ENCODE results near the gene NUAK1. TPM values are rescaled to one million over a fixed set of nuclear protein-coding genes. Genes with fewer than 3 reads are reported as not detected.

The NUAK1 gene
- total RNA-seq, 1 donor from 2014 or later, result 1.7 TPM

DNA sequence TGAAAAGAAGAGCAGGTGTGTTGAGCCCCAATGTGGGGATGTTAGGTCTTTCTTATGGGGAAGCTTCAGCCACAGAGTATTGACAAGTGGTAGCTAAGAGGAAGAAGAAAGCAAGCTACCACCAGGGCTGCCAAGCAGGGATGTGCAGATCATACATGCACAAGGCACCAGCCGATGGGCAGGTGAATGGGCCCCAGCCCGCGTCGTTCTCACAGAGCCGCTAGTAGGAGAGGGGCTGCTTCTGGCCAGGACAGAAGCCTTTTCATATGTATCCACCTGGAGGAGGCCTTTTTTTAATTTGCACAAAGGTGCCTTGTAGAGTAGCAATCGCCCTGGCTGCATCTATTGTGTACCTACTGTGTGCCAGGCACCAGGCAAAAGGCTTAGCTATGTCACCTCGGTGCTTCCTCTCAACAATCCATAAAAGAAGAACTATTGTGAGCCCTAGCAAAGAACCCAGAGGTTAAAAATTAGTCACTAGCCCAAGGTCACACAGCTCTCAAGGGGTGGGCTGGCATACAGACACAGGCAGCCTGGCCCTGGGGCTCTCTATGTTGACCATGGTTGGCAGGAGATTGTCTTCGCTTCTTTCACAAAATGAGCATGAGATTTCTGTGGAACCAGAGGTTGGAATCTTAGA lies 8.2 kb downstream of the NUAK1 start:
- ATAC-seq, result no peak

DNA sequence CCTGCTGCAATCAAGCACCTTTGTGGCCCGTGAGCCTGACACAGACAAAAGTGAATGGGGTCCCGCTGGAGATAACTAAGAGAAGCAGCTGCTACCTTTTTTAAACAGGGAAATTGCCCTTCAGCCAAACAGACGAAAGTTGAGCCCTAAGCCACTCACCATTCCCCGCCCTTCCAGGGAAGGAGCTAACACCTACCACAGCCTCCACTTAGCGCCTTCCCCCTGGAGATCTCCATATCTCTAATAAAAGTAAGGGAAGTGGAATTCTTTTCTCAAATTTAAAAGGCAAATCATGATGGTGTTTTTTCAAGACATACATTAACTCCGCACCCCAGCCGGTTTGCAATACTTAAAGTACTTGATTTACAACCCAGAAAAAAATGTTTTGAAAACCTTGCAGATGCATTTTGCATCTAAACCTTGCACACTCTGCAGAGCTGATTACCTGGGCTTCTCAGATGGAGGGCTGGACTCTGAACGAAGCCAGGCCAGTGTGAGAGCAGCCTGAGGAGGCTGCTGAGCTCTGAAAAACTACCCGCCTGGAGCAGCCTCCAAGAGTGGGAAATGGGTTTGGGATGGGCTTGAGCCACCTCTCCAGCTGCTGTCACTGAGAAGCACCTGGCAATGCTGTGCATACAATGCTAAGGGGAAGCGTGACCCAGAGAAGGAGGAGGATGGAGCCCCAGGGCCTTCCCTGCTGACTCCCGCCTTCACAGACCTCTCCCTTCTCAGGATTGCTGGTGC lies 10.0 kb downstream of the NUAK1 start:
- ATAC-seq, result no peak

DNA sequence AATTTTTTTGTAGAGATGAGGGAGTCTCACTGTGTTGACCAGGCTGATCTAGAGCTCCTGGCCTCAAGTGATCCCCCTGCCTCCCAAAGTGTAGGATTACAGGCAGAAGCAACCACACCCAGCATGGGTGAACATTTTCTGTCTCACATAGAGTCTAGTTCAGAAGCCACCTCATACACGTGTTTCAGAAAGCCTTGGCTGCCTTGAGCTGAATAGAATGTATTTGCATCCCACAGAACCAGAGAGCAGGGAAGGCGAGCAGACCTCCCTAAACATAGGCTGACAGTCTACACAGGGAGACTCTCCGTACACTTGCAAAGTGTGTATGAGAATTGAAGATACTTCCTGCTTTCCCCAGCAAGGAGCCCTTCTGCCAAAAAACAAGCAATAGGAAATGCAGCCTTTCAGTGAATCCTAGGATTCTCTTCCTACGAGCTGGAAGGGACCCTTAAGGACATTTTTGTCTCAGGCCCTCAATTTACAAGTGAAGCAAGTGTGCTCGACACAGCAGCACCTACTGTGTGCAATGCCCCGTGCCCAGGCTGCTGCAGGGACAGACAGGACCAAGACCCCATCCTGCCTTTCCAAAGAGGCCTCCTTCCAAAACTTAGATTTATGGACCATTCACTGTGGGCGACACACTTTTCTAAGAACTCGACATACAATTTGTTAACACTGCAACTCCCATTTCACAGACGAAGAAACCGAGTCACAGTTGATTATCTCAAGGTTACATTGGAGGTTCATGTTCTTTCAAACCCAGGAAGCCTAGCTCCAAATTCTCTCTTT lies 11.2 kb downstream of the NUAK1 start:
- ATAC-seq, result no peak

- ATAC-seq, result no peak
Measured at GRCh38 chr12:106126441-106127337, 12.1 kb downstream of the NUAK1 start.

- no peak for ATAC-seq
Measured at GRCh38 chr12:106125351-106126095, 13.2 kb downstream of the NUAK1 start.

DNA sequence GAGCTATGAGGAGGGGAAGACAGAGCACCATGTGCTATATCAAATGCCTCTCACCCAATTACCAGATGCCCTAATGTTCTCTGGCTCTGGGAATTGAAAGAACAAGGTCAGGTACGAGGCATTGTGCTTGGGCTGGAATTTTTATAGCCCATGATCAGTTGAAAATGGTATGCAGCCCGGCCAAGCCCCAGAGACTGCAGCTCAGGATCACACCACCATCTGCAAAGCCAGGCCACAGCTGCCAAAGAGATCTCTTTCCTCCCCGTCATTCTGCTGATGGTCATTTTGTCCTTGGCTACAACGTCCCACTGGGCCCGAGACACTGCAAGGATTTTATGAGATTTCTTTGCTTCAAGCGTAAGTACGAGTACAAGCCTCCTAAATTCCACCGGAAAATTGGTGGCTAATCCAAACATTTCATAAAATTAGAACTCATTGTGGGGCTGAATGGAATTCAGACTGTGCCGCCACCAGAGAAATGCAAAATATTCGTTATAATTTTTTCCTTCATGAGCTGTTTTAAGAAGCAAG lies 15.1 kb downstream of the NUAK1 start:
- ATAC-seq, result no peak

DNA sequence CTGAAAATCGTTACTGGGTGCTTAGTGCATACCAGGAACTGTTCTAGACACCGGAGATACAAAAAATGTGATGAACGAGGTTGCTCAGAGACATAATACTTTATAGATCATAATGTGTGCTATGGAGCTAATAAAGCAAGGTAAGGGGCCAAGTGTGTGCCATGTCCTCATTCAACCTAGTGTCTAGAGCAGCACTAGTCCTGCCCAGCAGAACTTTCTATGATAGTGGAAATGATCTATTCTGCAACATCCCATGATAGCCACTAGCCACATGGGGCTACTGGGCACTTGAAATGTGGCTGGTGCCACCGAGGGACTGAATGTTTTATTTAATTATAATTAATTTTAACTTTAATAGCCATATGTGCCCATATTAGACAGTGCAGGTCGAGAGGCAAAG lies 15.6 kb downstream of the NUAK1 start:
- ATAC-seq, result no peak

DNA sequence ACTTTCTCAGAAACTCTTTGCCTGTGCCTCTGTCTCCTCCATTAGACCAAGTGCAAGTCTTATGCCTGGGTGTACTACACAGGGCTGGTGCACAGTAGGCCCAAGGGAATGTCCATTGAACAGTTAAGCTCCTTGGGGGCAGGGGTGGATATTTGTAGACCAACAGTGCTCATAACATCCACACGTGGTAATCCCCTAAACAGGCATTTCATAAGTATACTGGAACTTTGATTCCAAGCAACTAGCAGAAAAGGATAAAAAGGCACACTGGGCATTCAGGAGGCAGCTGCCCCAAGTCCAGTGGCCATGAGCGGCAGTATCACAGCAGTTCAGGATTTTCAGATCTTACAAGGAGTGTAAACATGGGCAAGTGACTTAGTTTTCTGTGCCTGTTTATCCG lies 16.8 kb downstream of the NUAK1 start:
- no peak for ATAC-seq

GRCh38 chr12:106120519-106121105 lies 18.1 kb downstream of the NUAK1 start:
- ATAC-seq, result no peak

DNA sequence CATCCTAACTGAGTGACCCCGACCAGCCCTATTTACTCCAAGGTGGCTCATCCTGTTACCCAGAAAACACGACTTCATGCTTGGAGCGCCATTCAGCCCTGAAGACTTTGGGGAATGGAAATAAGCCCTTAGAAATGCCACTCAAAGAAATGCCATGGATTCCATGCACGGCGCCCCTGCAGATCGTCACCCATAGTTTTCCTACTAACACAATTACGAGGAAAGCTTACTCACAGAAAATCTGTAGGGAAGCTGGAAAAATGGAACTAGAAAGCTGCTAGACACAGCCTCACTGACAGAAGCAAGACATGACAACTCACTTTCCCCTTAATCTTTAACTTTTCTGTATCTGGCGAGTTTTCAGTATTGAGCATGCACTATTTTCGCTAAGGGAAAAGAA lies 19.5 kb downstream of the NUAK1 start:
- ATAC-seq, result no peak

- ATAC-seq, result no peak
Measured at GRCh38 chr12:106118381-106119130, 20.2 kb downstream of the NUAK1 start.

- no peak for ATAC-seq
Measured at GRCh38 chr12:106115440-106115839, 23.3 kb downstream of the NUAK1 start.

GRCh38 chr12:106114447-106115068 lies 24.2 kb downstream of the NUAK1 start:
- ATAC-seq, result peak; percentile 45

DNA sequence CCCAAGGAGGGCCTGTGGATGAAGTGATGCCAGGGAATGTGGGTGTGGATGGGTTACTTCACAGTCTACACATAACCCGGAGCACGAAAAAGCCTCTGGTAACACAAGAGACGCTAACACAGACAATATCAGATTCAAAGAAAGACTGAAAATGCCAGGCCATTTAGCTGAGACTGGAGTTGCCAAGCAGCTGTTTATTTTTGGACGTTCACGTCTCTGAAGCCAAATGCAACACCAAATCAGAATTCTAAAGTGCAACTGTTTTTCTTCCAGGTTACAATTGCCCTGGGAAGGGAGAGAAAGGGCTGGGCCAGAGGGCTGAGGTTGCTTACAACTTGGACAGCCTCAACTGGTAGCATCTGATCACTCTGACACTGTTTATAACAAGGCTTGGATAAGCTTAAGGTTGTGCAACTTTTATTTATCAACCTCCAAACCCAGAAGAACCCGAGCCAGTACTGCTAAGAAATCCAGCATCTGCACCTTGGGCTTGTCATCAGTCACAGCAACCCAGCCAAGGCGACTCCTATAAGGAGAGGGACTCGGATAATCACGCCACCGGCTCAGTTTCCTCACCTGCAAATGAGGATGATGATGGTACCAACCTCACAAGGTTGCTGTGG lies 24.8 kb downstream of the NUAK1 start:
- ATAC-seq, result no peak

DNA sequence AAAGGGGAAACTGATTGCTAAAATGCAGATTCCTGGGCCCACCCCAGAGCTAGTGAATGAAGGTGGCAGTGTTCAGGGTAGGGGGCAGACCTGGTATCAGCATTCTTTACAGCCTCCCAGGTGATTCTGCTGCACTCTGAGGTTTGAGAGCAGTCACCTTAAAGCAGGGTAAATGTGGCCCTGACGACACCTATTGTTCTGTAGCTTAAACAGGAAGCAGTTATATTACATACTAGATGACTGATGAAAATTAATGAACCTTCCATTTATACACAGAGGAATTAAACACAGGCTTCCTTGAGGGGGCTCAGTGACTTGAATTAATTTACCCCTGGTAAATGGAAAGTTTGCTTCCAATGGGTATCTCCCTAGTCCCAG lies 25.3 kb downstream of the NUAK1 start:
- no peak for ATAC-seq

- no peak for ATAC-seq
Measured at GRCh38 chr12:106113042-106113441, 25.7 kb downstream of the NUAK1 start.

GRCh38 chr12:106112145-106112821 lies 26.5 kb downstream of the NUAK1 start:
- ATAC-seq, result peak; percentile 82

DNA sequence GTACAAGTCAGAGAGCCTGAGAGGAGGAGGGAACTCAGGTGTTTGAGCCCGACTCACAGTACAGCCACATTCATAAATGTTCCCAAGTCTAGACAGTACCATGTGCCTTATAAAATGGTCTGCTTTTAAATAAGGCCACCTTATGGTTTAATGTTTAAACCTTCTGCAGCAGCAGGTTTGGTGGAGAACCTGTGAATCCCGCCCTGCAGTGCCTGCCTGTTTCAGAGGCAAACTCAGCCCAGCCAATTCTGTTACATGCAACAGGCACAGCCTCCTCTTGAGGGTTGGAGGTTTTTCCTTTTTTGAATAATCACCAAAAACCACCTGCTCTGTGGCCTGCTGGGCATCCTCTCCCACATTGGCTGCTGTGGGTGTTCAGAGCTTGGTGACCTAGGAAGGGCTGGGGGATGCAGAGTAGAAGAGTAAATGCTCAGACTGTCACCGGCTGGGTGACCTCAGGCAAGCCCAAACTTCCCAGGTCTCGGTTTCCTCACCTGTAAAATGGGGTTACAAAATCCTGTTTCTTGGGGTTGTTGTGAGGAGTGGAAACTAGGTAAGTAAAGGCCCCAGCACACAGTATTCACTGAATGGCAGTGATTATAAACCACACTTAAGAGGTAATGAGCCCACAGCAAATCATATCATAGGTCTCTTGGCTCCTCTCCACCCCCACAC lies 28.0 kb downstream of the NUAK1 start:
- no peak for ATAC-seq
